C4-2B (cell line): ENCODE data around the gene KLHL8.

Source experiments
- H3K27ac ChIP-seq: fragments of 450-650 bp; 2 replicates; pipeline ENCODE4 v1.5.1; 2017
- ZFX ChIP-seq: fragments of 450-650 bp; IDR thresholded peaks from 2 replicates; pipeline ENCODE4 v1.6.1; 2017
- TF ChIP-seq, protein P1 (sequence below): fragments of 450-650 bp; conservative IDR thresholded peaks from 2 replicates; pipeline ENCODE4 v1.5.1; 2017; ENCODE audit warnings: mild to moderate bottlenecking

The KLHL8 gene

GRCh38 chr4:87257523-87257922 lies 37.1 kb upstream of the KLHL8 start:
- no peak for TF ChIP-seq ZFX
- TF ChIP-seq, protein P1, sequence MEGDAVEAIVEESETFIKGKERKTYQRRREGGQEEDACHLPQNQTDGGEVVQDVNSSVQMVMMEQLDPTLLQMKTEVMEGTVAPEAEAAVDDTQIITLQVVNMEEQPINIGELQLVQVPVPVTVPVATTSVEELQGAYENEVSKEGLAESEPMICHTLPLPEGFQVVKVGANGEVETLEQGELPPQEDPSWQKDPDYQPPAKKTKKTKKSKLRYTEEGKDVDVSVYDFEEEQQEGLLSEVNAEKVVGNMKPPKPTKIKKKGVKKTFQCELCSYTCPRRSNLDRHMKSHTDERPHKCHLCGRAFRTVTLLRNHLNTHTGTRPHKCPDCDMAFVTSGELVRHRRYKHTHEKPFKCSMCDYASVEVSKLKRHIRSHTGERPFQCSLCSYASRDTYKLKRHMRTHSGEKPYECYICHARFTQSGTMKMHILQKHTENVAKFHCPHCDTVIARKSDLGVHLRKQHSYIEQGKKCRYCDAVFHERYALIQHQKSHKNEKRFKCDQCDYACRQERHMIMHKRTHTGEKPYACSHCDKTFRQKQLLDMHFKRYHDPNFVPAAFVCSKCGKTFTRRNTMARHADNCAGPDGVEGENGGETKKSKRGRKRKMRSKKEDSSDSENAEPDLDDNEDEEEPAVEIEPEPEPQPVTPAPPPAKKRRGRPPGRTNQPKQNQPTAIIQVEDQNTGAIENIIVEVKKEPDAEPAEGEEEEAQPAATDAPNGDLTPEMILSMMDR = no peak
- H3K27ac ChIP-seq = no peak overlapping the region

DNA sequence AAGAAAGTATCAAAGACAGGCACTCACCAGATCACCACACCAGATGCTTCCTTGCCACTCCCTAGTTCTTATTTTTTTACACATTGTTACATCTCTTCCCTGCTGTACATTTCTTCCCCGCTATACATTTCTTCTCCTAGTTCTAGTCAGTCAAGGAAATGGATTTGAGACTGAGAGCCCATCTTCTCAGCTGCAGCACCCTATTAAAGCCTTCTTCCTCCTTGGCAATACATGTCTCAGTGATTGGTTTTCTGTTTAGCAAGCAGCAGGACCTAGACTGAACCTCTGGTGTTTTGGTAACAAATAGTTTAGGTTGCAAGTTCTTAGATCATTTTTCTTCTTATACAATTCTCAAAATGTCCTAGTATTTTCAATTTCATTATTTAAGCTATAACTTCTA lies 35.3 kb upstream of the KLHL8 start:
- TF ChIP-seq ZFX = no peak
- TF ChIP-seq, protein P1 = no peak
- no peak overlapping the region for H3K27ac ChIP-seq

DNA sequence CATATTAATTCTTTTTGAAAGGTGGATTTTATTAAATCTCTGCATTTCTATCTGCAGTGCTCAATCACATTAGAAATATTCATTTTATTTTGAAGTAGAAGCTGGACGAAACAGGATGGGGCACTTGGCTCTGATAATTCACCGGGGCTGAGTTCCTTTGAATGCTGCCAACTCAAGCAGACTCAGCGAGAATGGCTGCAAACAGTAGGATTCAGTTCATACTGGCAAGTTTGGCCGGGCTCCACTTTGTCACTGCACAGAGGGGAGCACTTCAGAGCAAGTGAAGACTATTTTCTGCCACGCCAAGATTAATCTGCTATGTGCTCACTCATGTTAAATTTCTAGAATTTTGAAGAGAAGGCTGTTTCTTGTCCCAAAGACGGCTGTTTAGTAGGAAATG lies 30.7 kb upstream of the KLHL8 start:
- TF ChIP-seq ZFX = no peak
- TF ChIP-seq, protein P1 = no peak
- no peak overlapping the region for H3K27ac ChIP-seq

DNA sequence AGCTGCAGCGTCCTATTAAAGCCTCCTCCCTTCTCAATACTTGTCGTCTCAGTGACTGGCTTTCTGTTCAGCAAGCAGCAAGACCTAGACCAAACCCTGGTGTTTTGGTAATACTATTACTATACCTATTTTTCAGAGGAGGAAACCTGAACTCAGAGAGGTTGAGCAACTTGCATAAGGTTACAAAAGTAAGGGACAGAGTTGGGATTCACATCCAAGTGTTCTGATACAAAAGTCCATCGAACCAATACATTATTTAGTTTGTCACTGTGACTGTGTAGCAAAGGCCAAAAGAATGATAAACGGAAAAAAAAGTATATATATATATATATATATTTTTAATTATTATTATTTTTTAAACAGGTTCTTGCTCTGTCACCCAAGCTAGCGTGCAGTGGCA lies 29.9 kb upstream of the KLHL8 start:
- TF ChIP-seq ZFX = no peak
- peak overlapping the region; percentile 22; the same call in 1 of the 2 replicates for H3K27ac ChIP-seq

DNA sequence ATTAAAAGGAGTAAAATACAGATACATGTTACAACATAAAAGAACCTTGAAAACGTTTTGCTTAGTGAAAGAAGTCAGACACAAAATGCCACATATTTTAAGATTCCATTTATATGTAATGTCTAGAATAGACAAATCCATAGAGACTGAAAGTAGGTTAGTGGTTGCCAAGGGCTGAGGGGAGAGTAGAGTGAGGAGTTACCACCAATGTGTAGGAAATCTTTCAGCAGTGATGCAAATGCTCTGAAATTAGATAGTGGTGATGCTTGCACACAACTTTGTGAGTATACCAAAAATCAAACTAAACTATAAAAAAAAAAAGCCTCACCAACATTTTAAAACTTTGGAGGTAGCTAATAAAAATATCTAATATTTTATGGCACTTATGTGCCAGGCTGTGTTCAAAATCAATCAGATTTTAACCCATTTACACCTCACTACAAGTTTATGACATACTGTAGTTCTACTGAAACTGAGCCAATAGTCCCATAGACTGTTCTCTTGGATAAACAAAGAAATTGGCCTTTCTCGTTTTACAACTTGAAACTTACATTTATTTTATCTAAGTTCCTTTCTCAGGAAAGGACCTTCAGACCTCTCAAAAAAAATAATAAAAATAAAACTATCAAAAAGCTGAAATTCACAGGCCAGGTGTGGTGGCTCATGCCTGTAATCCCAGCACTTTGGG lies 29.1 kb upstream of the KLHL8 start:
- TF ChIP-seq, protein P1 = no peak
- TF ChIP-seq ZFX = no peak
- H3K27ac ChIP-seq = peak overlapping the region; percentile 22; the same call in 1 of the 2 replicates

DNA sequence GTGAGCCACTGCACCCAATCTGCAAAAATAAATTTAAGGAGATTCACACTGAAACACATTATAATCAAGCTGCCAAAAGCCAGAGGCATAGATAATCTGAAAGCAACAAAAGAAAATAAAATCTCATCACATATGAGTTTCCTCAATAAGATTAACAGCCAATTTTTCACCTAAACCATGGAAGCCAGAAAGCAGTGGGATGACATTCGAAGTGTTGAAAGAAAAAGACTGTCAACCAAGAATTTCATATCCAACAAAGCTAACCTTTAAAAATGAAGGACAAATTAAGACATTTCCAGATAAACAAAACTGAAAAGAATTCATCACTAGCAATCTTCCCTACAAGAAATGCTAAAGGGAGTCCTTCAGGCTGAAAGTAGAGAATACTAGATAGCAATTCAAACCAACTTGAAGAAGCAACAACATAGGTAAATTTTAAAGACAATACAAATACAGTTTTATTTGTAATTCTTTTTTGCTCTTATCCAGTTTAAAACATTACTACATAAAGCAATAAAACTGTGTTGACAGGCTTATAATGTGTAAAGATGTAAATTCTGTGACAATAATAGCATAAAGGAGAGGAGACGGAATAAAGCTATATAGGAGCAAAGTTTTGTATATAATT lies 23.1 kb upstream of the KLHL8 start:
- TF ChIP-seq ZFX = no peak
- TF ChIP-seq, protein P1 = no peak
- no peak overlapping the region for H3K27ac ChIP-seq

GRCh38 chr4:87241336-87241735 lies 20.9 kb upstream of the KLHL8 start:
- TF ChIP-seq, protein P1 = no peak
- no peak for TF ChIP-seq ZFX

DNA sequence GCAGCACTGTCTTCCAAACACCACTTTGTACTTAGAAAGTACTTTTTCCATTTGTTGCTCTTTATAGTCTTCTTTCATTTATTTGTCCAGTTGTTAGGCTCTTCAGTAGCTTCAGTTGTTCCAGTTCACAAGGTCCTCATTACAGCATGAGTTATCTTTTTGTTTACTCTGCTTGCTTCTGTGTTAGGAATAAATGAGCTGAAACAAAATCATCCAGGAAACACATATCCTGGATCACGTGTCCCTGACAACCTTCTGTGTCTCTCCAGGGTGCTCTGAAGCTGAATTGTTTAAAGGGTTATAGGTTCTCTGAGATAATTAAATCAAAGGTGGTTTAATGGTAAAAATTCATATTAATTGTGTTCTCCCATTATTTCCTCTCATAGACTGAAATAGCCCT lies 19.9 kb upstream of the KLHL8 start:
- no peak overlapping the region for H3K27ac ChIP-seq
- TF ChIP-seq, protein P1 = no peak
- TF ChIP-seq ZFX = no peak

More at GRCh38 chr4:87241336-87241735, 20.9 kb upstream of the KLHL8 start:
- no peak overlapping the region; the same call in 1 of the 2 replicates for H3K27ac ChIP-seq
